Esophagus muscularis mucosa (tissue), 4 donors: ENCODE measurements around the gene ZNF473.
"Not testable (repeated sequence)": the region's sequence is repeated elsewhere in the genome, so short reads cannot be mapped to it uniquely, and the experiment has no call there.

Experiments
- EP300 ChIP-seq: sonication (generic); formaldehyde crosslinking; IDR thresholded peaks from one replicate; pipeline ENCODE4 v1.6.1; 2017; ENCODE audit warnings: antibody characterized with exemption
- POLR2A ChIP-seq: fragments of 450-650 bp; IDR thresholded peaks from one replicate; pipeline ENCODE4 v1.6.1; 2017; ENCODE audit warnings: antibody characterized with exemption, moderate library complexity, mild to moderate bottlenecking, low read depth
- TF ChIP-seq, protein P1 (sequence below), 3 experiments: fragments of 200-600 bp in 2 of 3; fragments of 450-650 bp in 1 of 3; sonication (generic) in 2 of 3; IDR thresholded peaks; one replicate each; pipeline ENCODE4 v1.5.1; 2017 to 2019; ENCODE audit warnings: antibody characterized with exemption in 3 of 3, mild to moderate bottlenecking in 2 of 3, moderate library complexity in 1 of 3

DNA sequence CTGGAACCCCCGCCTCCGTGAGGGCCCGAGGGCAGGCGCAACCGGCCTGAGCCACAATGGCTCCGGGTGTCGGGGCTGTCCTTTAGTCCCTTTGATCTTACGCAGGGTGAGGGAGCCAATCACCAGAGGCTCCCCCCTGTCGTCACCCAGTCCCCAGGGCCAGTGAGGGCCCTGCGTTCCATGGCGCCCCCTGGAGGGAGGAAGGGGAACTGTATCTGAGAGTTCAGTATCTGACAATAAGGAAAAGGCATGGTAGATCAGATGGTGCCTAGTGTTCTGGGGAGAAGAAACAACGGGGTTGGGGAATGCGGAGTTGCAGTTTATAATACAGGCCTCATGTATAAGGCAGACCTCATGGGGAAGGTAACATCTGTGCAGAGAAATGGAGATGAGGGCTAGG lies 75.1 kb downstream of the ZNF473 start:
- not testable (repeated sequence) for TF ChIP-seq POLR2A, EP300
- TF ChIP-seq, protein P1, sequence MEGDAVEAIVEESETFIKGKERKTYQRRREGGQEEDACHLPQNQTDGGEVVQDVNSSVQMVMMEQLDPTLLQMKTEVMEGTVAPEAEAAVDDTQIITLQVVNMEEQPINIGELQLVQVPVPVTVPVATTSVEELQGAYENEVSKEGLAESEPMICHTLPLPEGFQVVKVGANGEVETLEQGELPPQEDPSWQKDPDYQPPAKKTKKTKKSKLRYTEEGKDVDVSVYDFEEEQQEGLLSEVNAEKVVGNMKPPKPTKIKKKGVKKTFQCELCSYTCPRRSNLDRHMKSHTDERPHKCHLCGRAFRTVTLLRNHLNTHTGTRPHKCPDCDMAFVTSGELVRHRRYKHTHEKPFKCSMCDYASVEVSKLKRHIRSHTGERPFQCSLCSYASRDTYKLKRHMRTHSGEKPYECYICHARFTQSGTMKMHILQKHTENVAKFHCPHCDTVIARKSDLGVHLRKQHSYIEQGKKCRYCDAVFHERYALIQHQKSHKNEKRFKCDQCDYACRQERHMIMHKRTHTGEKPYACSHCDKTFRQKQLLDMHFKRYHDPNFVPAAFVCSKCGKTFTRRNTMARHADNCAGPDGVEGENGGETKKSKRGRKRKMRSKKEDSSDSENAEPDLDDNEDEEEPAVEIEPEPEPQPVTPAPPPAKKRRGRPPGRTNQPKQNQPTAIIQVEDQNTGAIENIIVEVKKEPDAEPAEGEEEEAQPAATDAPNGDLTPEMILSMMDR (IDR thresholded peaks at IDR 0.05): not testable (repeated sequence)
